ENCODE results near the gene PIK3C2A.
"Not testable (repeated sequence)": the region's sequence is repeated elsewhere in the genome, so short reads cannot be mapped to it uniquely, and the experiment has no call there.

The PIK3C2A gene, protein sequence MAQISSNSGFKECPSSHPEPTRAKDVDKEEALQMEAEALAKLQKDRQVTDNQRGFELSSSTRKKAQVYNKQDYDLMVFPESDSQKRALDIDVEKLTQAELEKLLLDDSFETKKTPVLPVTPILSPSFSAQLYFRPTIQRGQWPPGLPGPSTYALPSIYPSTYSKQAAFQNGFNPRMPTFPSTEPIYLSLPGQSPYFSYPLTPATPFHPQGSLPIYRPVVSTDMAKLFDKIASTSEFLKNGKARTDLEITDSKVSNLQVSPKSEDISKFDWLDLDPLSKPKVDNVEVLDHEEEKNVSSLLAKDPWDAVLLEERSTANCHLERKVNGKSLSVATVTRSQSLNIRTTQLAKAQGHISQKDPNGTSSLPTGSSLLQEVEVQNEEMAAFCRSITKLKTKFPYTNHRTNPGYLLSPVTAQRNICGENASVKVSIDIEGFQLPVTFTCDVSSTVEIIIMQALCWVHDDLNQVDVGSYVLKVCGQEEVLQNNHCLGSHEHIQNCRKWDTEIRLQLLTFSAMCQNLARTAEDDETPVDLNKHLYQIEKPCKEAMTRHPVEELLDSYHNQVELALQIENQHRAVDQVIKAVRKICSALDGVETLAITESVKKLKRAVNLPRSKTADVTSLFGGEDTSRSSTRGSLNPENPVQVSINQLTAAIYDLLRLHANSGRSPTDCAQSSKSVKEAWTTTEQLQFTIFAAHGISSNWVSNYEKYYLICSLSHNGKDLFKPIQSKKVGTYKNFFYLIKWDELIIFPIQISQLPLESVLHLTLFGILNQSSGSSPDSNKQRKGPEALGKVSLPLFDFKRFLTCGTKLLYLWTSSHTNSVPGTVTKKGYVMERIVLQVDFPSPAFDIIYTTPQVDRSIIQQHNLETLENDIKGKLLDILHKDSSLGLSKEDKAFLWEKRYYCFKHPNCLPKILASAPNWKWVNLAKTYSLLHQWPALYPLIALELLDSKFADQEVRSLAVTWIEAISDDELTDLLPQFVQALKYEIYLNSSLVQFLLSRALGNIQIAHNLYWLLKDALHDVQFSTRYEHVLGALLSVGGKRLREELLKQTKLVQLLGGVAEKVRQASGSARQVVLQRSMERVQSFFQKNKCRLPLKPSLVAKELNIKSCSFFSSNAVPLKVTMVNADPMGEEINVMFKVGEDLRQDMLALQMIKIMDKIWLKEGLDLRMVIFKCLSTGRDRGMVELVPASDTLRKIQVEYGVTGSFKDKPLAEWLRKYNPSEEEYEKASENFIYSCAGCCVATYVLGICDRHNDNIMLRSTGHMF (N-terminal part only)

DNA sequence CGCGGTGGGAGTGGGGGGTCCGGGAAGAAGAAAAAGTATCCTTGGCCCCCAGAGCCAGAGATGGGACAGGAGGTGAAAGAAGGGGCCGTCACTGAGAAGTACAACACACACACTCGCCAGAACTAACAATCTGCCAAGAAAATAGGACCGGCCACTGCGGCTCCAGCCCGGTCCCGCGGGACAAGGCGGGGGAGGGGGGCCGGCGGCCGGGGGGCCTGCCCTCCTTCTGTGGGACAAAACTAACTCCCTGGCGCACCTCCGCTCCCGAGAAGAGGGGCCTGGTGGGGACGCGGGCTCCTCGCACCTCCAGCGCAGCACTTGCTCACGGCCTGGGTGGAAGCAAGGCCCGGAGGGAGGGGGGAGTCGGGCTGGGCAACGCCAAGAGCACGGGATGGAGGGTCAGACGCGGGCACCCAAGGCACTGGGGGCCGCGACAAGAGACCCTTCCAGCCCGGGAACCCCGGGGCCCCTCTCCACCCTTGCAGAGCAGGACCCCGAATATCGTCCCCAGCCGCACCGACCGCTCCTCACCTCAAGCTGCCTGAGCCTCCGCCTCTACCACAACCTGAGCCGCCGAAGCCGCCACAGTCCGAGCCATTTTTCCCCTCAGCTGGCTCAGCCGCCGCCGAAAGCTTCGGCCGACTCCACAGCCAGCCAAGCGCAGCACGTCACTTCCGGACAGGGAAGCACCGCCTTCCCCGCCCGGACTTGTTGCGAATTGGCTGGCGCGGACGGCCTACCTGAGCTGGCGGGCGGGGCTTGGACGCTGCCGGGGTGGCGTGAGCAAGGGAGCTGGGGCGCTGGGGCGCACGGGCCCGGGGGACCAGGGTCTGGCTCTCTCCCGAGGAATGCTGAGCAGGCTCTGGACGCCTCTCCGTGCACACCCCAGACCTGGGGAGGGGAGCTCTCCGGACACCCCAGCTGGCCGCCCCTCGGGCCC, at the start of gene PIK3C2A:
Gene PIK3C2A (minus strand): TSS at position 670 of the 940 bp plus-strand sequence. CDS start 38,245 bp downstream, outside the sequence.
- peak; percentile 77 for DNase-seq

DNA sequence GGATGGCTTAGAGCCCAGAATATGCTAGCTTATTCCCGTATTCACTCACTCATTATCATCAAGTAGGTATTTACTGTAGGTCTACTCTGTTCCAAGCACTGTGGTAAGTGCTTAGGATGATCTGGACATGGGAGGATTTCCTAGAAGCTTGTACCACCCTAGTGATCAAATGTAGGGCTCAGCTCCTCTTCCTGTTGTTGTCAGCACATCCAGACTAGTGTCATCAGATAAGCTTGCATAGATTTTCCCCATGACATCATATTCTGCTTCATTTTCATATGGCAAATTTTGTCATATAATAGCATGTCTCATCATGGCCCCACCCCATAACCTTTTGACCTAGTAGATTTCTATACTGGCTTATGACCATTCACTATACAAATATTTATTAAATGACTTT, 49.4 kb upstream of the PIK3C2A start:
- no peak for DNase-seq

DNA sequence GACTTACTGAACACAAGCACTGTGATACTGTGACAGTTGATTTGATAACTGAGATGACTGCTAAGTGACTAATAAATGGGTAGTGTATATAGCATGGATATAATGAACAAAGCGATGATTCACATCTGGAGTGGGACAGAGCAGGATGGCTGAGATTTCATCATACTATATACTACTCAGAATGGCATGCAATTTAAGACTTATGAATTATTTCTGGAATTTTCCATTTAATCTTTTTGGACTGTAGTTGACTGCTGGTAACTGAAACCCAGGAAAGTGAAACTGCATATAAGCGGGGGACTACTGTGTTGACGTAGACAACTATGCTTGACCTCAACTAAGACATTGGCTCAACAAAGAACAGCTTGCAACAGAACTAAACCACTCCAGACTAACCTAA, 48.7 kb upstream of the PIK3C2A start:
- DNase-seq = no peak

DNA sequence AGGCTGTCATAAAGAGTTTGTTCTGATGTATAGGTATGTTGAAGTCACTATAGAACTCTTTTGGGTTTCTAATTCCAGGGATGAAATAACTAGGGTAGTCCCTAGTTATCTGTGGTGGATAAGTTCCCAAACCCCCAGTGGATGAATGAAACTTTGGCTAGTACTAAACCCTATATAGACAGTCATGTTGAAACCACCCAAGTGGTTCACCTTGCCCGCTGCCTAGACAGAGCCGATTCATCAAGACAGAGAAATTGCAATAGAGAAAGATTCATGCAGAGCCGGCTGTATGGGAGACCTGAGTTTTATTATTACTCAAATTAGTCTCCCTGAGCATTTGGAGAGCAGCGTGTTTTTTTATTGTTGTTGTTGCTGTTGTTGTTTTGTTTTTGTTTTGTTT, 44.9 kb upstream of the PIK3C2A start:
- DNase-seq = no peak

DNA sequence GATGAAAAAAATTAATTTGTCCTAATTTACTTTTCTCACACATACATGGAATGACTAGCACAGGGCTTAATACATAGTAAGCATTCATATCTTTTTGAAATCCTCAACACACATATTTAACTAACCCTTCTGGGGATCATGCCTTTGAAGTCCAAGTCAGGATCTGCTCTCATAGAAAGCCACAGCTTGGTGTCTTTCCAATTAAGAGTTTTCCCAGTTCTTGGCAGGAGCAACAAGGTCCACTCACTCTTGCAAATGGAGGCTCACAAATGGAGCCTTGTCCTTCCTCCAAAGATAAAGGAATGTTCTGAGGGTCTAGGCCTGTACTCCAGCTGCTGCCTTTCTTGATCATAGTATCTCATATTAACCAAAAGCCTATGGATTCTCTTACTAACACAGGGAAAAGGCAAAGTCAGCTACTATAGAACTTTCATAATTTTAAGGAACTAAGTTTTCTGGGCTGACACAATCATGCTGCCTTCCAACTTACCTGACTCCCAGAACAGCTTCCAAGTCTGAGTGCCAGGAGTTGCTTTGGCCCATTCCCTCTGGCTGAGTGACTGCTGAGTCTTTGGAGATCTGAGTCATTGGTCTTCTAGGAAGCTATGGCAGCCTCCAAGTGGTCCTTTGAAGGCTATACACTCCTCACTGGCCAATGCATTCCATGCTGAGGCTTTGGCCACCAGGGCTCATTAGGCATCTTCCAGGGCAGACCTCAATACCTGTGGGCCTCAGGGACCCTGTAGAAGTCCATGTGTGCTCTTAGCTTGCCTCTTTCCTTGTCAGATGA, 43.0 kb upstream of the PIK3C2A start:
- DNase-seq = no peak

DNA sequence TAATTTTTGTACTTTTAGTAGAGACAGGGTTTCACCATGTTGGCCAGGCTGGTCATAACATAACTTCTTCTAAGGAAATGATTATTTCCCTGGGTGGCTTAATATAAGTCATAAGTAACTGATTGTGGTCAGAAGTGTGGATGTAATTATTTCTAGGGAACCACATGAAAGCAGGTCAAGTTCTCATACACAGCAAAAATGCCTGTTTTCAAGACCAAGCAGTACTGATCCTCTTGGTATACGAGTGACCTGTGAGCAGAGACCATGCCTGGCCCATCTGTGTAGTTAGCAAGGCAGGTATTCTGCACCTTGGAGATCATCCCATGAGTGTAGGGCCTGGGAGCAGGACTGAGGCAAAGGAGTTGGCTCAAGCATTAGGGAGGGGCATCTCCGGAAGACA, 36.3 kb upstream of the PIK3C2A start:
- DNase-seq = no peak

DNA sequence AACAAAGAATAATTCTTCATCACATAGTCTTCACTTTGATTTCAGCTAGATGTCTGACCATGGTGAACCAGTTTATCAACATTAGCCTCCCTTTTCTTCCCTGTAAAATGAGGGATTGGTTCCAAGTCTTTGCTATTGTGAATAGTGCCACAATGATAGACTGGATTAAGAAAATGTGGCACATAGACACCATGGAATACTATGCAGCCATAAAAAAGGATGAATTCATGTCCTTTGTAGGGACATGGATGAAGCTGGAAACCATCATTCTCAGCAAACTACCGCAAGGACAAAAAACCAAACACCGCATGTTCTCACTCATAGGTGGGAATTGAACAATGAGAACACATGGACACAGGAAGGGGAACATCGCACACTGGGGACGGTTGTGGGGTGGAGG, 35.2 kb upstream of the PIK3C2A start:
- DNase-seq = not testable (repeated sequence)

DNA sequence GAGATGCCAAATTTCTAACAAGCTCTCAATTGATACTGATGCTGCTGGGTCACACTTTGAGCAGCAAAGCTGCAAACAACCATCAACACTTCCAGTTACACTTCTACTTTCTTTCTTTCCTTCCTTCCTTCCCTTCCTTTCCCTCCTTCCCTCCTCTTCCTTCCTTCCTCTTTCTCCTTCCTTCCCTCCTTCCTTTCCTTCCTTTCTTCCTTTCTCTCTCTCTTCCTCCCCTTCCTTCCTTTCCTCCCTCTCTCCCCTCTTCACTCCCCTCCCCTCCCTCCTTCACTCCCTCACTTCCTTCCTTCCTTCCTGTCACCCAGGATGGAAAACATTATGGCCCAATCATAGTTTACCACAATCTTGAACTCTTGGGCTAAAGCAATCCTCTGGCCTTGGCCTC, 33.0 kb upstream of the PIK3C2A start:
- DNase-seq = no peak

DNA sequence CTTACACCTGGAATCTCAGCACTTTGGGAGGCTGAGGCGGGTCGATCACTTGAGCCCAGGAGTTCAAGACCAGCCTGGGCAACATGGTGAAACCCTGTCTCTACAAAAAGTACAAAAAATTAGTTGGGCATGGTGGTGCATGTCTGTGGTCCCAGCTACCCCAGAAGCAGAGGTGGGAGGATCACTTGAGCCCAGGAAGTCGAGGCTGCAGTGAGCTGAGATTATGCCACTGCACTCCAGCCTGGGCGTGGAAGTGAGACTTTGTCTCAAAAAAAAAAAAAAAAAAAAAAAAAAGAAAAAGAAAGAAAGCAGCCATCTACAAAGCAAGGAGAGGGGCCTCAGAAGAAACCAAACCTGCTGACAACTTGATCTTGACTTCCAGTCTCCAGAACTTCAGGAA, 32.1 kb upstream of the PIK3C2A start:
- DNase-seq = not testable (repeated sequence)

DNA sequence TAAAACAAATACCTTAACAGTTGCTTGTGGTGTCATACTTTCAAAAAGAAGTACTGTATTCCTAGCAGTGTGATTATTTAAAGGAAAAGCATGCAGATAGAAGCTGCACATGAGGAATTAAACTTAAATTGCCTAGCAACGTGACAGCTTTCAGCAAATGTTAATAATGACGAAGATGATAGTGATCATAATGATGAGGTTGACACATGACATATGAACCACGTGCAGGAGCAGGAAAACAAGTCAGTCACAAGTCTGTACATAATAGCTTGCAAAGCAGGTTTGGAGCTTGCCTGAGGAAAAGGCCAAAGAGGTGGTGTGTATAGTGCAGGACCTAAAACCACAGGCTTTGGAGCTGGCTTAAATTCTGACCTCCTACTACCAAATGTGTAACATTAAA, 30.6 kb upstream of the PIK3C2A start:
- DNase-seq = no peak

DNA sequence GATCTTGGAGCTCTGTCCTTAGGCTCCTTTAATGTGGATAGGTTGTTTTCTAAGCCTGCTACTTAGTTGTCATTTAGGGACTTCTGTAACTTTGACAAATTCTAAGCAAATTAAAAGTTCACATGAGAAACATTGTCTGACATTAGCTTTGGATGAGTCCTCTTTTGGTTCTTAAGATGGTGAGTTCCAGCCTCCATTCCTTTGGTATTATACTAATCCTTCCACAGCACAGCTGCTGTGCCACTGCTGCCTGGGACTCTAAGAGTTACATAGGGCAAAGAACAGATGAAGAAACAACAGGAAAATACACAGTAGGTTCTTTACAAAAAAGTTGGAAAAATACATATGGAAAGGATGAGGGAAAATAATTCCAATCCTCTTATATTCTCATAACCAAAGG, 25.3 kb upstream of the PIK3C2A start:
- no peak for DNase-seq

DNA sequence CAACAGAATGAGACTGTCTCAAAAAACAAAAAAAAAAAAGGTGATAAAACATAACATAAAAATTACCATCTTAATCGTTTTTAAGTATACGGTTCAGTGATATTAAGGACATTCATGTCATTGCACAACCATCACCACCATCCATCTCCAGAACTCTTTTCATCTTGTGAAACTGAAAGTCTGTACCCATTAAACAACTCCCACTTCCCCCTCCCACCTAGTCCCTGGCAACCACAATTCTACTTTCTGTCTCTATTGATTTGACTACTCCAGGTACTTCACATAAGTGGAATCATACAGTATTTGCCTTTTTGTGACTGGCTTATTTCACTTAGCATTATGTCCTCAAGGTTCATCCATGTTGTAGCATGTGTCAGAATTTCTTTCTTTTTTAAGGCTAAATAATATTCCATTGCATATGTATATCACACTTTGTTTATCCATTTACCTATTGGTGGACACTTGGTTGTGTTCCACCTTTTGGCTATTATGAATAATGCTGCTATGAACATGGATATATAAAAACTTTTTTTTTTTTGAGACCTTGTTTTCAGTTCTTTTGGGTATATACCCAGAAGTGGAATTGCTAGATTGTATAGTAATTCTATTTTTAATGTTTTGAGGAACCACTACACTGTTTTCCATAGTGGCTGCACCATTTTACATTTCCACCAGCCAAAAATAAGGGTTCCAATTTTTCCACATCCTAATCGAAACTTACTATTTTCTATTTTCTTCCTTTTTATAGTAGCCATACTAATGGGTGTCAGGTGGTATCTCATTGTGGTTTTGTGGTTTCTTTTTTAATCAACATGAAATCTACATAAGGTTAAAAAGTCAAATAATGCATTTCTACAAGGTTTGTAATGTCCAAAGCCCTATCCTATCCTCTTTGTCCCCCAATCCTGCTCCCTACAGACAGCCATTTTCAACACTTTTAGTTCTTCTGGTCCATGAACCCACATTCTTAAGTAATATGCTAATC, 23.4 kb upstream of the PIK3C2A start:
- no peak for DNase-seq

DNA sequence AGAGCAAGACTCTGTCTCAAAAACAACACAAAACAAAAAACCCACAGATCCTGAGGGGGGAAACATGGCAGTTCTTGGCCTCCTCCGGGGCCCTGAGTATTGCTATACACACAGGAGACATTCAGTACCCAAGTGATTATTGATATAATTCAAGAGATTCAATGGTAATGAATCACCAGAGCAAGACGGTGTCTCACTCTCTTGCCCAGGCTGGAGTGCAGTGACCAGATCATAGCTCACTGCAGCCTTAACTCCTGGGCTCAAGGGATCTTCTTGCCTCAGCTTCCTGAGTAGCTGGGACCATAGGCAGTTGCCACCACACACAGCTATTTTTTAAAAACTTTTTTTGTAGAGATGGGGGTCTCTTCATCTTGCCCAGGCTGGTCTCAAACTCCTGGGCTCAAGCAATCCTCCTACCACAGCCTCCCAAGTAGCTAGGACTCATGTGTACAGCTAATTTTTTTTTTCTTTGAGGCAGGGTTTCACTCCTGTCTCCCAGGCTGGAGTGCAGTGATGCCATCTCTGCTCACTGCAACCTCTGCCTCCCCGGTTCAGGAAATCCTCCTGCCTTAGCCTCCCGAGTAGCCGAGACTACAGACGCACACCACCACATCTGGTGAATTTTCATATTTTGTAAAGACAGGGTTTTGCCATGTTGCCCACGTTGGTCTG, 21.8 kb upstream of the PIK3C2A start:
- DNase-seq = no peak

DNA sequence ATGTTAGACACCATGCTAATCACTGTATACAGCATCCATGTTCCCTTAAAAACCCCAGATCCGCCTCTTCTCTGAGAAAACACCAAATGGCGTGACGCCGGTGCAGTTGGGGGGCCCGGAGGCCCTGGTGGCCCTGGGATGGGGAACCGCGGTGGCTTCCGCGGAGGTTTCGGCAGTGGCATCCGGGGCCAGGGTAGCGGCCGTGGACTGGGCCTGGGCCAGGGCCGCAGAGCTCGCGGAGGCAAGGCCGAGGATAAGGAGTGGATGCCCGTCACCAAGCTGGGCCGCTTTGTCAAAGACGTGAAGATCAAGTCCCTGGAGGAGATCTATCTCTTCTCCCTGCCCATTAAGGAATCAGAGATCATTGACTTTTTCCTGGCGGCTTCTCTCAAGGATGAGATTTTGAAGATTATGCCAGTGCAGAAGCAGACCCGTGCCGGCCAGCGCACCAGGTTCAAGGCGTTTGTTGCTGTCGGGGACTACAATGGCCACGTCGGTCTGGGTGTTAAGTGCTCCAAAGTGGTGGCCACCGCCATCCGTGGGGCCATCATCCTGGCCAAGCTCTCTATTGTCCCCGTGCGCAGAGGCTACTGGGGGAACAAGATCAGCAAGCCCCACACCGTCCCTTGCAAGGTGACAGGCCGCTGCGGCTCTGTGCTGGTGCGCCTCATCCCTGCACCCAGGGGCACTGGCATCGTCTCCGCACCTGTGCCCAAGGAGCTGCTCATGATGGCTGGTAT, 20.6 kb upstream of the PIK3C2A start:
- not testable (repeated sequence) for DNase-seq

DNA sequence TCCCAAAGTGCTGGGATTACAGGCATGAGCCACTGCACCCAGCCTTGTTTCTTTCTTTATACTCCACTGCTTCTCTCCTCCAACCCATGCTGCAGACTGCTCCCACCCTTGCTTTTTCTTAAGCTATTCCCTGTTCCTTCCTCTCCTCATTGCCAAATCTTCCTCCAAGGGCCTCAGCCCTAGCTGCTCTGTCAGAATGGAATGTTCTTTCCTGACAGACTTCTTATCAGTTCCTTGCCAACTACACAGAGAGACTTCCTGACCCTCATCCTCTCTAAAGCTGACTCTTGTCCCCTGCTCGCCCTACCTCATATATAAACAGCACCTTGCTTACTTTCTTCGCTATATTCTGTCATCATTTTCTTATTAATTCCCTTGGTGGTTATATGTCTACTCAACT, 16.9 kb upstream of the PIK3C2A start:
- DNase-seq = no peak

DNA sequence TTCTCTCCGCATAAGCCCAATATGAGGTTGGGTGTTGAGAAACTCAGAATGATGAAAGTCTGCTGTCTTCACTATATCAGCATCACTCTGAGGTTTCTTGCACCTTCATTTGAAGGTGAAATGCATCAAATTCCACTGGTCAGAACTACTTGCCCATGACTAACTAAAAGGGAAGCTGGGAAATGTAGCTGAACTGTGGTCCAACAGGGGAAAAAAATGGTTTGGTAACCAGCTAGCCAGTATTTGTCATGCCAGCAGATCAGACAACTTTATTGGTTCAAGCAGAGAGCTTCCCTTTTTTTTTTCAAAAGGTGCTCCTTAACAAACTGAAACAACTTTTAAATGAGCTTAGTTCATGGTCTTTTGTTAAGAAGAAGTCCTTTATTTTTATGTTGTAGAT, 14.2 kb upstream of the PIK3C2A start:
- no peak for DNase-seq

DNA sequence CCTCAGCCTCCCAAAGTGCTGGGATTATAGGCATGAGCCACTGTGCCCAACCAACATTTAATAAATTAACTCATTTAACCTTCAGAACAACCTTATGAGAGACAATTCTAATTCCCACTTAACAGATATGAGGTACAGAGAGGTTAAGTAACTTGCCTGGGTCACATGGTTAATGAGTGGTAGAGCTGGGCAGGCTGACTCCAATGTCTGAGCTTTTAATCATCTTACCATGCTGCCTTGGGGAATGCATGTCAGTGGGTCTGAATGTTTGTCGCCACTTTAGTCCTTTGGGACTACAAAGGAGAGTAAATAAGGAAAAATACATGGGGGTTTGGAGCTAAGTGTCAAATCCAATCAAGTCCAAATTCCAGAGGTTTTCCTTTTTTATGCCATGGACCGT, 11.2 kb upstream of the PIK3C2A start:
- DNase-seq = no peak

DNA sequence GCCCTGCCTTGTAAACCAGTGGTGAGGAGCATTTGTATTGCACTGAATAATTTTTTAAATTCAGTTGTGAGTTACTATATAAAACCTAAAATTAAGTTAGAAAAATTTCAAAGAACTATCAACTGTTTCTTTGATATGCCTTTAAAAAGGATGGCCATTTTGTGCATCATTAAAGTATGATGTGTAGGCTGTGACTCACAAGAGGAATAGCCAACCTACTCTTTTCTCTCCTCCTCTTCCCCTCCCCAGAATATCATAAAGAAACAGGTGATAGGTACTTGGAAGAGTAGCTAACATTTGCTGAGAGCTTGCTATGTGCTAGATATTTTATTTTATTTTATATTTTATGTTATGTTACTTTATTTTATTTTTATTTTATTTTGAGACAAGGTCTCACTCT, 10.6 kb upstream of the PIK3C2A start:
- no peak for DNase-seq

DNA sequence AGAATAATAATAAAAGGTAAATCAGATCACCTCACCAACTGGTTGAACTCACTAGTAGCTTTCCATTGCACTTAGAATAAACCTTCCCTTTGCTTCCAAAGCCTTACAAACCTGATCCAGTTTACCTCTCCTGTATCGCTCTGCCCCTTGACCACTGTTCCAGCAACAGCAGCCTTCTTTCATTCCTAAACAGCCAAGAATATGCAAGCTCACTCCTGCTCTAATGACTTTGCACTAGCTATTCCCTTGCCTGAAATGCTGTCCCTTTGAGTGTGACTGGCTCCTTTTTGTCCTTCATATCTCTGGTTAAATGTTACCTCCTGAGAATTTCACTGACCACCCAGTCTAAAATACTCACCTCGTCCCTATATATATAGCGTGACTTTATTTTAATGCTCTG, 9.6 kb upstream of the PIK3C2A start:
- no peak for DNase-seq
